Measurements from ENCODE around the gene CDC42EP3. TPM values are rescaled to one million over a fixed set of nuclear protein-coding genes. Genes with fewer than 3 reads are reported as not detected.
A peak's percentile ranks its signal among the peaks of the same experiment; 100 is the strongest.

Gene CDC42EP3
- total RNA-seq, 2 experiments from 2014 or later, result 51.1 to 52.2 TPM

GRCh38 chr2:37698931-37699481 is 27.6 kb upstream of the CDC42EP3 start:
- peaks cover 9% of the 10 kb centered on the region for H3K36me3 Mint-ChIP-seq (ENCODE audit: low read depth)
- no peak overlapping the region for H3K27ac Mint-ChIP-seq
- POLR2A ChIA-PET, result no interaction called here
- no peak for DNase-seq
- H3K4me1 Mint-ChIP-seq, result peaks cover under 1% of the 10 kb centered on the region
- H3K4me3 Mint-ChIP-seq, result no peak overlapping the region
- peaks cover 6% of the 10 kb centered on the region for H3K9me3 Mint-ChIP-seq
- peaks cover 8% of the 10 kb centered on the region for H3K27me3 Mint-ChIP-seq
- CTCF ChIA-PET, result no interaction called here

GRCh38 chr2:37695336-37695735 is 23.9 kb upstream of the CDC42EP3 start:
- H3K27ac Mint-ChIP-seq, result no peak overlapping the region
- H3K4me3 Mint-ChIP-seq, result no peak overlapping the region
- ChIA-PET POLR2A (no interaction called here), CTCF (no interaction called here)
- H3K9me3 Mint-ChIP-seq, result peaks cover 2% of the 10 kb centered on the region
- H3K4me1 Mint-ChIP-seq, result no peaks in the 10 kb centered on the region
- H3K36me3 Mint-ChIP-seq (ENCODE audit: low read depth), result no peaks in the 10 kb centered on the region
- H3K27me3 Mint-ChIP-seq, result peaks cover 17% of the 10 kb centered on the region
- DNase-seq, result no peak

DNA sequence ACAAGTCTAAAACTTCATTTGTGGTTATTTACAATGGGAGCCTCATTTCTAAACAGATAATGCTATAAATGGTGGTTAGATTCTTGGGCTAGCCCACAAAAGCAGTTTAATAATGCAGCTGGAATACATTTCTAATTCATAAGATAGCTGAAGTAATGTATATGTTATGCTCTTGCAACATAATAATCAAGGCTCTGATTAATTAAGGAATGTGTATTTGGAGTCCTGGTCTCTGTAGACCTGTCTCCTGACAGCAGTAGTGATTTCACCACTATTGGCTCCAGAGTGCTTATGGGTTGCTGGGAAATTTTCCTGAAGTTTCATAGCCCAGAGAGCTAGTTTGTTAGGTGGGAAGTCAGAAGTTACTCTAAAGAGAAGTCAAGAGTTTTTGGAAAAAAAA is 21.3 kb upstream of the CDC42EP3 start:
- H3K36me3 Mint-ChIP-seq (ENCODE audit: low read depth), result peaks cover 3% of the 10 kb centered on the region
- CTCF ChIA-PET, result interaction anchor here (1.1 kb wide), 1 partner anchor 278 kb away, joined by 4 read pairs; no protein-coding TSS in a partner anchor
- peaks cover 10% of the 10 kb centered on the region for H3K9me3 Mint-ChIP-seq
- POLR2A ChIA-PET, result no interaction called here
- H3K4me3 Mint-ChIP-seq, result no peak overlapping the region
- DNase-seq, result no peak
- peaks cover under 1% of the 10 kb centered on the region for H3K4me1 Mint-ChIP-seq
- peaks cover 17% of the 10 kb centered on the region for H3K27me3 Mint-ChIP-seq
- no peak overlapping the region for H3K27ac Mint-ChIP-seq

DNA sequence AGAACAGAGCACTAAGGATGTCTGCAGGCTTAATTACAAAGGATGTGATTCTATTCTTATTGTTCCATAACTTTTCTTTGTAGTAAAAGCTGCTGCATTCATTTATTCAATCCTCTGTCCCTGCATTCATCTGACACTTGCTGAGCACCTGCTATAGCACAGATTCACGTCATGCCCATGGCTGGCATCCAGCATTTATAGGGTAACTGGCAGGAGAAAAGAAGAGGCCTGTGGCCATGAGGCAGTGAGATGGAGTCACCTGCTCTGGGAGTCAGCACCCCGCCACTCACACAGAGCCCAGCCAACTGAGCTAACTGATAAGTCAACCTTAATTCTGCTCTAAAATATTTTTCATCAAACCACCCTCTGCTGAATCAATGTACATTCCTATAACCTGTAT is 18.3 kb upstream of the CDC42EP3 start:
- DNase-seq, result no peak
- POLR2A ChIA-PET, result no interaction called here
- CTCF ChIA-PET, result no interaction called here
- peaks cover 6% of the 10 kb centered on the region for H3K36me3 Mint-ChIP-seq (ENCODE audit: low read depth)
- H3K4me3 Mint-ChIP-seq, result no peak overlapping the region
- H3K27ac Mint-ChIP-seq, result no peak overlapping the region
- H3K9me3 Mint-ChIP-seq, result peaks cover 10% of the 10 kb centered on the region
- peaks cover 18% of the 10 kb centered on the region for H3K4me1 Mint-ChIP-seq
- H3K27me3 Mint-ChIP-seq, result peaks cover 9% of the 10 kb centered on the region

DNA sequence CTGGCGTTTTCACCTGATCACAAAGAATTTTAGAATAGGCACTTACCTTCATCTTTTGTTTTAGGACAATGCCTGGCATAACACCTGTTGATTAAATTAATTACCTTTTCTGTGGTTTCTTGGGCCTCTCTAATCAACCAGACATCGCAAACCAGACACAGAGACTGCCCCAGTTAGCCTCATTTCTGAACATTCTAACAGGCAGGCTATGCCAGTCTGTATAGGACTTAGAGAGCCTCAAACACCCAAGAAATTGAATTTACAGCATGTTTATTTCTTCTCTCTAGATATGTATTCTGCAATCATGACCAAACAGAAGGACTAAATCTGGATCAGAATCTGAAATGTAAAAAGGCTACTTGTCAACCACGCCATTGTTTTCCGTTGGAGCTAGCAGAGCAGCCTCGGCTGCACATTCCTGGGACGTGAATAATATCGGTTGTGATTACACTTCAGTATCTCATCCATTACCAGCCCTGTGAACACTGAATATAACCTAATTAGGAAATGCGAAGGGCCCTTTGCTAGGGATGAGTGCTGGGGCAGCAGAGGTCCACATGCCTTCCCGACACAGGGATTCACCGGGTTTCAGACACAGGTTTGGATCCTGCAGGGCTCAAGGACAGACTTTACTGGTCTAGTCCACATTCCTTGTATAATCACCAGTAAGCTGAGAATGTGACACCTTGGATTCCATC is 17.5 kb upstream of the CDC42EP3 start:
- H3K27ac Mint-ChIP-seq, result no peak overlapping the region
- ChIA-PET POLR2A (no interaction called here), CTCF (no interaction called here)
- peaks cover 10% of the 10 kb centered on the region for H3K9me3 Mint-ChIP-seq
- no peak for DNase-seq
- H3K4me3 Mint-ChIP-seq, result no peak overlapping the region
- peaks cover 8% of the 10 kb centered on the region for H3K36me3 Mint-ChIP-seq (ENCODE audit: low read depth)
- peaks cover 9% of the 10 kb centered on the region for H3K27me3 Mint-ChIP-seq
- peaks cover 25% of the 10 kb centered on the region for H3K4me1 Mint-ChIP-seq

DNA sequence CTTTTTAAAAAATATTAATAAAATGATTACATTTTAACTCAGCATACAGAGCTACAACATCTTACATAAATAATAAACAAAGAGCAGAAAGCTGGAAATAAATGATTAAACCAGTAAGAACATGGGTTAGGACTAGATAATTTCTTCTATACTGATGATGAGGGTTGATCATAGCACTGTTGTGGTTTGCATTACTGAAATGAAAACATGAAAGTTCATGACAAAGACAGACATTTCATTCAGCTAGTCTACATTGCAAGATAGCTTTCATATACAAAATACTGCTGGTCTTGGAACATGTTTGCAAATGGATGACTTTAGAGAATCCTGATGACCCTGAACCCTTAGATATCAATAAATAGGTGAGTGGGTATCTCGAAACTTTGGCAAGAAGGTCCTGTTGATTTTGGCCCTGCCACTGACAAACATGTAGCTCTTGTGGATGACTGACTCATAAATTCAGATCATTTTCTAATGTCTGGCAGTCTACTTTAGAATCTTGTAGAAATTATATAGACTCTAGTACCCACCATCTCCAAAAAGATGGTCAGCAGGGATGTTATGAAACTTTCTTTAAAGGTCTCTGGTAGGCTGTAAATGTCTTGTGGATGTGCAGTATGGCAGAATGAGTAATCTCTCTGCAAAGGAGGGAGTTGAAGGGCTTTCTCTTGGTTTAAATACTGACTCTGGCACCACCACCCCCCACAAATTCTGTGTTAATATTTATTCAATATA is 15.5 kb upstream of the CDC42EP3 start:
- DNase-seq, result no peak
- H3K9me3 Mint-ChIP-seq, result peaks cover 13% of the 10 kb centered on the region
- H3K4me3 Mint-ChIP-seq, result no peak overlapping the region
- H3K4me1 Mint-ChIP-seq, result peaks cover 42% of the 10 kb centered on the region
- ChIA-PET CTCF (interaction anchor here (1.0 kb wide), 1 partner anchor 146 kb away, joined by 3 read pairs; no protein-coding TSS in a partner anchor), POLR2A (interaction anchor here (0.7 to 1.9 kb wide), 2 partner anchors 15 to 16 kb away, joined by 3 to 6 read pairs; no protein-coding TSS in a partner anchor)
- H3K27me3 Mint-ChIP-seq, result no peaks in the 10 kb centered on the region
- H3K27ac Mint-ChIP-seq, result no peak overlapping the region
- peaks cover 22% of the 10 kb centered on the region for H3K36me3 Mint-ChIP-seq (ENCODE audit: low read depth)

DNA sequence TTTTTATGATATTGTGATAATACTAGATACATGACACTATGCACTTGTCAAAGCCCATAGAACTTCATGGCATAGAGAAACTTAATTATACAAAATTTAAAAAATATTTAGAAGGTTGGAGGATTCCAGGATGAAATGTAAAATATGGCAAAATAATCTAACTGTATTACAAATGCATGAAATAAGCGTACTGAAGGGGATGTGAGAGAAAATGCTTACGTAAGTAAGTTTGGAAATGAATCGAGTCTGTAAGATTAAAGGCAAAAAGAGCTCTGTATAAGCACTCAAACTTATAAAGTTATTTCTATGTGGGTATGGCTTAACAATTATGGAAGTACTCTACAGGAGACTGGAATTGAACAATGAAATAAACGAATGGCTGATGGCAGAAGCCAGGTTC is 13.4 kb upstream of the CDC42EP3 start:
- Mint-ChIP-seq H3K27me3 (no peaks in the 10 kb centered on the region), H3K36me3 (ENCODE audit: low read depth) (peaks cover 25% of the 10 kb centered on the region), H3K9me3 (peaks cover 15% of the 10 kb centered on the region), H3K4me1 (peaks cover 45% of the 10 kb centered on the region), H3K27ac (no peak overlapping the region), H3K4me3 (no peak overlapping the region)
- ChIA-PET POLR2A (interaction anchor here (0.6 to 4.9 kb wide), 7 partner anchors 12 to 62 kb away, joined by 3 to 29 read pairs (median 3); partner anchors contain the start of gene CDC42EP3), CTCF (interaction anchor here (1.5 to 3.1 kb wide), 2 partner anchors 13 to 192 kb away, joined by 3 to 13 read pairs; partner anchors contain the start of gene CDC42EP3)
- DNase-seq, result no peak

GRCh38 chr2:37683921-37684780 is 12.7 kb upstream of the CDC42EP3 start:
- peak overlapping the region; percentile 92 for H3K27ac Mint-ChIP-seq
- H3K9me3 Mint-ChIP-seq, result peaks cover 11% of the 10 kb centered on the region
- ChIA-PET CTCF (interaction anchor here (0.7 to 3.1 kb wide), 6 partner anchors 12 to 193 kb away, joined by 3 to 13 read pairs (median 3); partner anchors contain the start of gene CDC42EP3), POLR2A (interaction anchor here (0.7 to 4.9 kb wide), 11 partner anchors 12 to 84 kb away, joined by 3 to 29 read pairs (median 3); partner anchors contain the start of gene CDC42EP3)
- H3K36me3 Mint-ChIP-seq (ENCODE audit: low read depth), result peaks cover 25% of the 10 kb centered on the region
- H3K4me3 Mint-ChIP-seq, result peak overlapping the region; percentile 15
- H3K27me3 Mint-ChIP-seq, result no peaks in the 10 kb centered on the region
- no peak for DNase-seq
- H3K4me1 Mint-ChIP-seq, result peaks cover 46% of the 10 kb centered on the region

DNA sequence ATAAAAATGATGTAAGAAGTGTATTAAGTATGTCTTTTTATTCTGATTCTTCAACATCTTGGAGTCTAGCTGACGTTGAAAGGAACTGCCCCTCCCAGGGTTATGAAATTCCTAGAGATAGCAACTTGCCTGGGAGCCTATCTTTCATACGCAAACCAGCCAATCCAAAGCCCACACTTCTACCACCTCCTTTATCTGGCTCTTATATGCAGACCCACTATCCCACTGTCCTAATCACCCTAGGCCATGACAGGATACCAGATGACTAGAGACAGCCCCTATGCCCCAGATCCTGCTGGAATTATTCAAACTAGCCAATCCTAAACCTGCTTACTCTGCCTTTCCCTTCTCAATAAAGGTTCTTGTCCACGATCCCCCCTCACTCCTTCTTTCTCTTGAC is 11.8 kb upstream of the CDC42EP3 start:
- no peak for DNase-seq
- peaks cover 23% of the 10 kb centered on the region for H3K36me3 Mint-ChIP-seq (ENCODE audit: low read depth)
- H3K4me1 Mint-ChIP-seq, result peaks cover 47% of the 10 kb centered on the region
- H3K4me3 Mint-ChIP-seq, result no peak overlapping the region
- ChIA-PET POLR2A (interaction anchor here (0.7 to 4.9 kb wide), 9 partner anchors 11 to 84 kb away, joined by 3 to 29 read pairs (median 4); partner anchors contain the start of gene CDC42EP3), CTCF (interaction anchor here (0.7 to 3.1 kb wide), 5 partner anchors 11 to 150 kb away, joined by 3 to 13 read pairs (median 3); partner anchors contain the start of gene CDC42EP3)
- peak overlapping the region; percentile 92 for H3K27ac Mint-ChIP-seq
- H3K27me3 Mint-ChIP-seq, result no peaks in the 10 kb centered on the region
- peaks cover 8% of the 10 kb centered on the region for H3K9me3 Mint-ChIP-seq

DNA sequence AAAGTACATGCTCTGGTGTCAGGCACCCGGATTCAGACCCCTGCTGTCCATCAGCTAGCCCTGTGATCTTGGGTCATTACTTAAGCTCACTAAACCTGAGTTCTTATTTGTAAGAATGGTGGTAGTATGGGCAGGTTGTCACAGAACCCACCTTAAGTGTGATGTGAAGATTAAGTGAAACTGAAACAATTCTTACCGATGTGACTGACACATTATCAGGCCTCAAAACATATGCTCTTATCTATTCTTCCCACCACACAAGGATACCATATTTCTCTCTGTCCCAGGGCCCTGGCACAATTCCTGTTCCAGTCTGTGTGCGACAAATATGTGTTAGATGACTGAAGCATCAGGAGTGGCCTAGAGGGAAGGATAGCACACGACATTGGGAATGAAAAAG is 11.0 kb upstream of the CDC42EP3 start:
- no peaks in the 10 kb centered on the region for H3K27me3 Mint-ChIP-seq
- no peak overlapping the region for H3K4me3 Mint-ChIP-seq
- H3K27ac Mint-ChIP-seq, result peak overlapping the region; percentile 92
- ChIA-PET CTCF (interaction anchor here (3.1 kb wide), 1 partner anchor 10 kb away, joined by 13 read pairs; the partner anchor contains the start of gene CDC42EP3), POLR2A (interaction anchor here (2.2 to 4.9 kb wide), 2 partner anchors 10 to 12 kb away, joined by 14 to 29 read pairs; partner anchors contain the start of gene CDC42EP3)
- peaks cover 7% of the 10 kb centered on the region for H3K9me3 Mint-ChIP-seq
- DNase-seq, result no peak
- H3K4me1 Mint-ChIP-seq, result peaks cover 45% of the 10 kb centered on the region
- peaks cover 23% of the 10 kb centered on the region for H3K36me3 Mint-ChIP-seq (ENCODE audit: low read depth)

GRCh38 chr2:37681587-37681986 is 10.1 kb upstream of the CDC42EP3 start:
- Mint-ChIP-seq H3K4me1 (peaks cover 41% of the 10 kb centered on the region), H3K36me3 (ENCODE audit: low read depth) (peaks cover 23% of the 10 kb centered on the region), H3K27ac (no peak overlapping the region), H3K9me3 (peaks cover 7% of the 10 kb centered on the region), H3K27me3 (no peaks in the 10 kb centered on the region), H3K4me3 (no peak overlapping the region)
- CTCF ChIA-PET, result no interaction called here
- no peak for DNase-seq
- POLR2A ChIA-PET, result interaction anchor here (4.9 kb wide), 1 partner anchor 9 kb away, joined by 29 read pairs; no protein-coding TSS in a partner anchor

- Mint-ChIP-seq H3K27me3 (no peaks in the 10 kb centered on the region), H3K27ac (no peak overlapping the region), H3K4me3 (no peak overlapping the region), H3K9me3 (peaks cover 7% of the 10 kb centered on the region), H3K4me1 (peaks cover 24% of the 10 kb centered on the region), H3K36me3 (ENCODE audit: low read depth) (peaks cover 19% of the 10 kb centered on the region)
- ChIA-PET CTCF (no interaction called here), POLR2A (no interaction called here)
- DNase-seq, result no peak
These were observed 7.7 kb upstream of the CDC42EP3 start for GRCh38 chr2:37679072-37679695.
